SKM-1 treated with dmso at 0.1 percent for 144 hours (cell line): ENCODE data around the gene FUT6.

Source experiments
- DNase-seq: peaks from one replicate; lab custom pipeline; 2025; ENCODE audit not compliant: unreplicated experiment; lab: John Stamatoyannopoulos, UW

FUT6 gene

DNA sequence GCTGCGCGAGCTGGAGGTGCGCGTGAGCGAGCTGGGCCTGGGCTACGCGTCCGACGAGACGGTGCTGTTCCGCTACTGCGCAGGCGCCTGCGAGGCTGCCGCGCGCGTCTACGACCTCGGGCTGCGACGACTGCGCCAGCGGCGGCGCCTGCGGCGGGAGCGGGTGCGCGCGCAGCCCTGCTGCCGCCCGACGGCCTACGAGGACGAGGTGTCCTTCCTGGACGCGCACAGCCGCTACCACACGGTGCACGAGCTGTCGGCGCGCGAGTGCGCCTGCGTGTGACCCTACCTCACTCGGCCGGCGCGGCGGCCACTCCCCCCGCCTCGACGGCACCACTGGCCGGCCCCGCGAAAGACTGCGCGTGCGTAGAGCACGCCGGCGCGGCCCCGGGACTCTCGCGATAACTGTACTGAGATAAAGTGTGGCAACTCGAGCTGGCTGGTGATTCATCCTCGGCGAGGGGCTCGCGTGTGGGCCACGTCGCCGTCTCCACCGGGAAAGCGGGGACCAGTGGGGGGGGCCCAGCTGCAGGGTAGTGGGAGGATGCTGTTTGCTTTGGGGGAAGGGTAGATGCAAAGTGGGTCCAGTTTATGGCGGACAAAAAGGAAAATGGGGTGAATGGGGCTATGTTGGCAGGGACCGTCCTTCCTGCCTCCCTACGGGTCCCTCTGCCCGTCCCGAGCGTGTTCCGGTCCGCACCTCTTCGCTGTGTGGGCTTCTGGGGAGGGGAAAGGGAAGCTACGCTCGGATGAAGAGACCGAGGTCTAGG lies 11.4 kb downstream of the FUT6 start:
- peak; percentile 97 for DNase-seq

DNA sequence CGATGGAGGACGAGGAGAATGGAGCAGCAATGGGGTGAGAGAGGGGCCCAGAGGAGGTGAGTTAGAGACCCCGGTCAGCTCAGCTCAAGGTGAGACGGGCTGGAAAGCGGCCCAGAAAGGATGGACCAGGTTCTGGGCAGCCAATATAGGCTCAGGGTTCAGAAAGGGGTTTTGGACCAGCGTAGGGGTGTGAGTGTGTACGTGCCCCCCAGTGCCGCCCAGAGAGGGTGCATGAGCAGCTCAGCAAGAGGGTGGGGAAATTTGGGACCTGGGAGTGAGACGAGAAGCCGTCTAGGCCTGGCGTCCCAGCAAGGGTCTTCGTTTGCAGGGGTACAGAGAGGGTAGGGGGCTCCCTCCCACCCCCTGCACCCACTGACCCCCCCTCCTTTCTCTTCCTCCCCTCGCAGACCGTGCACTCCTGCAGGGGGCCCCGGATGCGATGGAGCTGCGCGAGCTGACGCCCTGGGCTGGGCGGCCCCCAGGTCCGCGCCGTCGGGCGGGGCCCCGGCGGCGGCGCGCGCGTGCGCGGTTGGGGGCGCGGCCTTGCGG lies 12.1 kb downstream of the FUT6 start:
- no peak for DNase-seq

DNA sequence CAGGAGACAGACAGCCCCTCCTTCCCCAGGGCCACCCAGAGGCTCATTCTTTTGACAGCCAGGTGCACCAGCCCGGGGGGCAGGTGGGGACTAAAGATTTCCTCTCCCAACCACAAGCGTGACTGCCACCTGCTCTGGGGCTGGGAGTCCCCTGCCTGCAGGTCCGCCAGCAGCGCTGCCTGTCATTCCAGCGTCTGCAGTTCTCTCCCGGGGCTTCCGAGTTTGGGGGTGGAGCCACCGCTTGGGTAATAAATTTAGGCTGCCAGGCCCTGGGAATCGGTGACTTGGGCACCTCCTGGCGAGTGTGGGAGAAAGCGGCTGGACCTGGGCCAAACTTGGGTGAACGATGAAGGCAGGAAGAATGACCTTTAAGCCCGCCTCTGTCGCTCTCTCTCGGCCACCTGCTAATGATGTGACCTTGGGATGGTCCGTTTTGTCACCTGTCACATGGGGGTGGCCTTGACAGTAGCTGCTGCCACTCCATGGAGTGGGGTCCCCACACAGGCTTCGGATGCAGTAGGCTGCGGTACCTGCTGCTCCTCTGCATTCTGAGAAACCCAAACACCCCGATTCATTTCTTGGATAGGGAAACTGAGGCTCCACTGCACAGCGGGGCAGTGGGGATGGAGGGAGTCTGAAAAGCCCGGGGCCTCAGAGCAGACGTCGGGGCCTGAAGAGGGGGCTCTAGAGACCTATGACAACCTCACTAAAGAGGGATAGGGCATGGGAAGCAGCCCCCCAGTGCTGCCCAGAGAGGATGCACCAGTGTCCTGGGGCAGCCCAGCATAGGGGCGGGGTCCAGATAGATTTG lies 12.8 kb downstream of the FUT6 start:
- DNase-seq = no peak

DNA sequence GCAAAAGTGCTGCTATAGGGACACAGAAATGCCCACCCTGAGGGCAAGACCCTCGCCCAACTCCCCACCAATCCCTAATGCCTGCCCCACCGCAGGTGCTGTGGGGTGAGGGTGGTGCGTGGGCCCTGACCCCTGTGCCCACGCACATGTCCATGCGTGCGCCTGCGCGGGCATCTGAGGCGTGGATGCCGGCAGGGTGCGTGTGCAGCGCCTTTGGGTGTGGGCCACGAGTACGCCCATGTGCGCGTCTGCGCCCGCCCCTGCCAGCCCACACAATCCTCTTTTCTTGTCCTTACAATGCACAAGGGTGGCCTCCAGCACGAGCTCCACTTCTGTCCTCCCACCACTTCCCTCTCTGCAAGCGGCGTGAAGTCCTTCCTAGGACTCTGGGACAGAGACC lies 14.3 kb downstream of the FUT6 start:
- no peak for DNase-seq

DNA sequence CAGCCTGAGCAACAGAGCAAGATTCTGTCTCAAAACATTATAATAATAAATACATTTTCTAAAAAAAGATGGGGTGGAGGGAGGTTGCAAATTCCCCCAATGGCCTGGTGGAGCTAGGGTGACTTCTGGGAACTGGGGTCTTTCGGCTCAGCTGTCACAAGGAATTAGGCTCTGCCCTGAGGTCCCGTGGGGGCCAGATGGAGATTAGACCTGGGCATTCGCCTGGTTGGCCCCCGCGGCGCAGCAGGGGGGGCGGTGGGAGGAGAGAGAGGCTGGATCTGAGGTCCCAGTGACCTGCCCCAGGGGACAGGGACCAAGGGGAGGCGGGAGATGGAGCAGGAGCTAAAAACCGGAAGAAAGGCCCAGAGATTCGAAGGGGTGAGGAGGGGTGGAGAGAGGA lies 14.8 kb downstream of the FUT6 start:
- no peak for DNase-seq

DNA sequence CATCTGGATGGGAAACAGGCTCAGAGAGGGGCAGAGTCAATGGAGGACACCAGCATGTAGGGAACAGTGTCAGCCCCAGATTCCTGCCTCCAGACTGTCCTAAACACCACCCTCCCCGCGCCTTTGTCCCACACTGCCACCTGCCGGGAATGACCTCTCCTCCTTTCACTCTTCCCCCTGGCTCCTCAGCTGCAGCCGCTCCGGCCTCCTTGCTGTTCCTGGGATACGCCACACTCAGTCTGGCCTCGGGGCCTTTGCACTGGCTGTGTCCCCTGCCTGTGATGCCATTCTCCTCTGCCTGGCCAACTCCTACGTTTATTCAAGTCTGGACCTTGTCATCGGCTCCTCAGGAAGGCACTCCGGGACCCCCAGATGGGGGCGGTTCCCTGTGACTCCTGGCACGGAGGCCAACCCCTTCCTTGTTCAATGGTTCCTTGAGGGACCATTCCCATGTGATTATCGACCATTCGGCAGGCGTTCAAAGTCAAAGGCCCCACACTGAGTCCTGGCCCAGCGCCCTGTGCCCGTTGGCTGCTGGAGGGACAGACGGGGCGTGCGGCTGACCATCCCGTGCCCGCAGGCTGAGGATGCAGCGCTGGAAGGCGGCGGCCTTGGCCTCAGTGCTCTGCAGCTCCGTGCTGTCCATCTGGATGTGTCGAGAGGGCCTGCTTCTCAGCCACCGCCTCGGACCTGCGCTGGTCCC lies 15.8 kb downstream of the FUT6 start:
- DNase-seq = no peak

DNA sequence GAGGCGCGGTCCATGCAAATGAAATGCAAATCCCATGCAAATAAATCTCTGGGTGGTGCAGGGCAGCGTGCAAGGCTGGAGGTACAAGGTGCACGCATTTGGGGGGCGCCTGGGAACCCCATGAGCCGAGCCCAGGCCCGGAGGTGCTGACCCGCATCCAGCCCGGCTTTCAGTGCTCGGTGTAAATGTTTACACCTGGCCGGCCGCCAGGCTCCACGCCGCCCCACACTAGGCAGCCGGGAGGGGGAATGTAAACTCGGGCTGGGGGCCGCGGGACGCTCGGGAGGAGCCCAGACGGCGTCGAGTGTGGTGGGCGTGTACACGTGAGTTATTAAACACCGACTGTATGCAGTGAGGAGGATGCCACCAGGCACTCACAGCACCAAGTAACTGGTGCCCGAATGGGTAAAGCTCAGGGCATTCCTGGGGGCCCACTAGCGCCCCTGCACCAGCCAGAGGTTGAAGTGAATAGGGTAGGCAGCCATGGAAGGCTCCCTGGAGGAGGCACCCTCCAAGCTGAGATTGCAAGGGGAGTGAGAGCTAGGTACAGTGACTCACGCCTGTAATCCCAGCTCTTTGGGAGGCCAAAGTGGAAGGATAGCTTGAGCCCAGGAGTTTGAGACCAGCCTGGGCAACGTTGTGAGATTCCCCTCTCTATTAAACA lies 17.2 kb downstream of the FUT6 start:
- no peak for DNase-seq

DNA sequence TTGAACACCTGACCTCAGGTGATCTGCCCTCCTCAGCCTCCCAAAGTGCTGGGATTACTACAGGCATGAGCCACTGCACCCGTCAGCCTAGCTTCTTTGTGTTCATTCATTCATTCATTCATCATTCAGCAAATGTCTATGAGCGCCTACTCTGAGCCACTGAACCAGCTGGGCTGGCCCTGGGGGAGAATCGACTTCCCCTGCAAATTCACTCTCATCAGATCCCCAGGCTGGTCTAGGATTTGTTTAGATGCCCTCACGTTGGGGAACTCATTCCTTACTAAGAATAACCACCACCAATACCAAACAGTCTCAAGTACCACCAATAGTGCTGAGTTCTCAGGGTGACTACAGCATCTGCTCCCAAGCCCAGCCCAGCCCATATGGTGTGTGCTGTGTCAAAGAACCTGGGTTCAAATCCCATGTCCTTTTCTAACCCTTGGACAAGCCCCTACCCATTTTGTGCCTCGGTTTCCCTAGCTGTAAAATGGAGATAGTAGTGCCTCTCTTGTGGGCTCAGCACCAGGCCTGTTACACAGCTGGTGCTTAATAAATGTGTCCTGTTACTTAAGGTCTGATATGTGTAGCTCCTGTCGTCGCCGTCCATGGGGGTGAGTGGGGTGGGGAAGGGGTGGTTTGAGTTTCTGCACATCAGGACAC lies 17.9 kb downstream of the FUT6 start:
- DNase-seq = no peak

DNA sequence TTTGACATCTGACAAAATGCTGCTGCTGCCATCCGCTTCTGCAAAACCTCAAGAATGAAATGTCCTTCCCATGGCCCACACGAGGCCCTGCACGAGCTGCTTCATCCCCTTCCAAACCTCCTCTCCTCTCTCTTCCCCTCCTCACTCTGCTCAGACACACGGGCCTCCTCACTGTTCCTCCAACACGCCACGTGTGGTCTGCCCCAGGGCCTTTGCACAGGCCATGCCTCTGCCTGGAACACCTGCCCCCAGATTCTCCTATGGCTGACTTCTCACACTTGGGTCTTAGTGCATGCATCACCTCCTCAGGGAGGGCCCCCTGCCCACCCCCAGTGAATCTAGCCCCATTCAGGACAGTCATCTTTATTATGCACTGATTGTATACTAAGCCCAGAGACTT lies 18.7 kb downstream of the FUT6 start:
- no peak for DNase-seq

DNA sequence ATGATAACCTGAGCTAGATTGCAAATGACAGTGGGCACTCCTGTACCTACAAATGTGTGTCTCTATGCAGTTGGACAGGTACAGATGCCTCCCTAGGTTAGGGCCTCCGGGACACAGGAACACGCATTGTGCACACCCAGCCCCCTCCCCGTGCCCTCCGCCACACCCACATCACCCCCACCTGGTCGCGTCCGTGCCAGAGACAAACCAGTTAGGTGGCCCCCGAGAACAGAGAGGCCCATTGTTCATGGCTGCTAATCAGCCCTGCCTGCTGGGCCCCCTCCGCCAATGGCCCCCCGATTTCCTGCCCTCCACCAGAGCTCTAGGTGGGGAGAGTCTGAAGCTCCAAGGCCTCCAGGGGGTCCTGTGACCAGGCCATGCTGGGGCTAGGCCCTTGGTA lies 20.9 kb downstream of the FUT6 start:
- no peak for DNase-seq

DNA sequence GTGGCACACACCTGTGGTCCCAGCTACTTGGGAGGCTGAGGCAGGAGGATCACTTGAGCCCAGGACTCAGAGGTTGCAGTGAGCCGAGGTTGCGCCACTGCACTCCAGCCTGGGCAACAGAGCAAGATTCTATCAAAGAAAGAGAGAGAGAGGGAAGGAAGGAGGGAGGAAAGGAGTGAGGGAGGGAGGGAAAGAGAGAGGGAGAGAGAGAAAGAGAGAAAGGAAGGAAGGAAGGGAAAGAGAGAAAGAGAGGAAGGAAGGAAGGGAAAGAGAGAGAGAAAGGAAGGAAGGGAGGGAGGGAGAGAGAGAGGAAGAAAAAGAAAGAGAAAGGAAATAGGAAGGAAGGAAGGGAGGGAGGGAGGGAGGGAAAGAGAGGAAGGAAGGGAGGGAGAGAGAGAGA lies 22.3 kb downstream of the FUT6 start:
- DNase-seq = no peak

DNA sequence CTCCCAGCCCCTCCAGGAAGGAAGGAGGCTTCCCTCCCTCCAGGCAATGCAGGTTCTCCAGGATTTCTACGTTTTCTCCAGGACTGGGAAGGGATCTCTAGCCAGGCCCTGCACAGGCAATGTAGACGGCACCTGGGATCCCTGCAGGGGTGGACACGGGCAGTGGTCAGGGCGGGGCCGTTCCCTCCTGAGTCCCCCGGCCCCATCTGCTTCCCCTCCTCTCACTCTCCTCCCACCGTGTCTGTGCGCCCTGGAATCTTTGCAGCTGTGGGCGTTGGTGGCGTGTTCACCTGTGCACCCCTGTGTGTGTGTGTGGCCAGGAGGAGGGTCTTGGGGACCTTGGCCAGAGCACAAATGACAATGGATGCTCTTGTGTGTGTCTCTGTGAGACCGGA lies 24.7 kb downstream of the FUT6 start:
- no peak for DNase-seq

DNA sequence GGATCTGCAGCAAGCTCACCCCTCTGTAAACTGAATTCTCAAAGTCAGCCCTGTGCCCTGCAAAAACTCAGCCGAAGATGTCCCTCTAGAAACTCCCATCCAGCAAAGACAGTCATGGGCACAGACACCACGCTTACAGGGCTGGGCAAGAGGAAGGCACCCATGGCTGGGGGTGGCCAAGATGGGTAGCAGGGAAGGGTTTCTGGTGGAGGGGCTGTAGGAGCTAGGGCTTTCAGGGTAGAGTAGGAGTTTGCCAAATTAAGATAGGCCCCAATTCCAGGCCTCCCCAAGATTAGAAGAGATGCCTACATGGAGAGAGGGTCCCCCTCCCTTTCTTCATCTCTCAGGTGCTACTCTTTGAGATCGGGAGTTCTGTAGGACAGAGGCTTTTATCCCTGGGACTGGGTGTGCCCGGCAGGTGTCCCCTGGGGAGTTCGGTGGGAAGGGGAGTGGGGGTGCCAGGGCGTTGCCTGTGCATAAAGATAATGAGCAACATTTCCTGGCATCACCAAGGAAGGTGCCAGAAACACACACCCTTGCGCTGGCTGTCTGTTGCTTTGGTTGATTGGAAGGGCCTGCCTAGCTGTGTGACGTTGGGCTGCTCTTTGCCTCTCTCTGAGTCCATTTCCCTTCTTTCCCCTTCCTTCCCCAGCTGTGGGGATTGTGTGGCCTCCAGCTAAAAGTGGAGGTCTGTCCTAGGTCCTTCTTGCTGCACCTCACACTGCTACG lies 25.2 kb downstream of the FUT6 start:
- no peak for DNase-seq

DNA sequence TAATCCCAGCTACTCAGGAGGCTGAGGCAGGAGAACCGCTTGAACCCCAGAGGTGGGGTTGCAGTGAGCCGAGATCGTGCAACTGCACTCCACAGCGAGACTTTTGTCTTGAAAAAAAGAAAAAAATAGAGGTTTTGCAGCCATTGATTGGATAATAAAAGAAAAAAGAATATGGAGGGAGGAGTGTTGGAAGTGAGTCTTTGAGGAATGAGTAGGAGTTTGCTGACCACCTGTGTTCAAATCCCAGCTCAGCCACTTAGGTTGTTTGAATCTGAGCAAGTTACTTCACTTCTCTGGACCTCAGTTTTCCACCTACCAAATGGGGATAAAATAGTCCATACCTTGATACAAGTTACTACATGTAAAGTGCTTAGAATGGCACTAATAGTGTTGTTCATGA lies 28.4 kb downstream of the FUT6 start:
- no peak for DNase-seq

DNA sequence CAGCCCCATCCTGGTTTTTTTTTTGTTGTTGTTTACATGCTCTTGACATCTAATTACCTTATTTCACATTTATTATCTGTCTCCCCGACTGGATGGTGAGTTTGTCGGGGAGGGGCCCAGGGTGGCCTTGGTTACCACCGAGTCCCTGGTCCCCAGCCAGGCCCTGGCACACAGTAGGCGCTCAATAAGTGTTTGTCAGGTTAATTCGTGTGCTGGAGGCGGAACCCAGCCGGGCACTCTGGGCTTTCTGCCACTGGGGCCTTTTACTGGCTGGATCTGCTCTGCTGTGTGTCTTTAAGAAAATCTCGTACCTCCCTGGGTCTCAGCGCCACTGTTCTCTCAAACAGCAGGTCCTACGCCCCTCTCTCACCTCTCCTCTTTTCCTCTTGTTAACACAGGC lies 30.0 kb downstream of the FUT6 start:
- DNase-seq = no peak

DNA sequence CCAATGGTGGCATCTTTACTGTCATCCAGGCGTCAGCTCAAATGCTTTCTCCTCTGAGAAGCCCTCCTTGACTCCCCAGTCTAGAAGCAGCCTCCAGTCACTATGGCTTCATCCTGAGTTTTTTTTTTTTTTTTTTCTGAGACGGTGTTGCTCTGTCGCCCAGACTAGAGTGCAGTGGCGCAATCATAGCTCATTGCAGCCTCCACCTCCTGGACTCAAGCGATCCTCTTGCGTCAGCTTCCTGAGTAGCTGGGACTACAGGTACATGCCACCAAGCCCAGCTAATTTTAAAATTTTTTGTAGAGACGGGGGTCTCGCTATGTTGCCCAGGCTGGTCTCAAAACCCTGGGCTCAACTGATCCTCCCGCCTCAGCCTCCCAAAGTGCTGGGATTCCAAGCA lies 30.4 kb downstream of the FUT6 start:
- peak; percentile 31 for DNase-seq

DNA sequence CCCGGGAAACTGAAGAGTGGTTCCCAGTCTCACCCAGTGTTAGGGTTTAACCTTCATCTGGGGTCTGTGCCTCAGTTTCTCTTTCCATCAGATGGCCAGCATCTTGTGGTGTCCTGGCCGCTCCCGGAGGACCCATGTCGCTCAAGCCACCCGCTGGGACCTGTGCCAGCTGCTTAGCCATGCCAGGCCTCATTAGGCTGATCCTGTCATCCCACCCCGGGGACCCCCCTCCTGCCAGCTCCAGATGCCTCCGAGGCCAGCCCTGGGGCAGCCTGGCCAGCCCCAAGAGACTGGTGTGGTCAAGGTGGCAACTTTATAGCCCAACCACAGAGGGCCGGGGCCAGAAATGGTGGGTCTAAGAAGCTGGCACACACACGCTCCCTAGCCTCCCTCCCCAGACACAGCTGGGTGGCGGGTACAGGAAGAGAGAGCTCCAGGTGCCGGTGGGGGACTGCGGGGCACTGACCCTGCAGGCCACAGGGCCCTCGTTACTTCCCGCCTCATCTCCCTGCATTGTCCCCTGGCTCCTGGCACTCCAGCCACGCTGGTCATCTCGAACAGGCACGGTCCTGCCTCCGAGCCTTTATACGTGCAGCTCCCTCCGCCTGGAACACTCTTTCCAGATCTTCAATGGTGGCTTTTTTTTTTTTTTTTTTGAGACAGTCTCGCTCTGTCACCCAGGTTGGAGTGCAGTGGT lies 31.2 kb downstream of the FUT6 start:
- no peak for DNase-seq

DNA sequence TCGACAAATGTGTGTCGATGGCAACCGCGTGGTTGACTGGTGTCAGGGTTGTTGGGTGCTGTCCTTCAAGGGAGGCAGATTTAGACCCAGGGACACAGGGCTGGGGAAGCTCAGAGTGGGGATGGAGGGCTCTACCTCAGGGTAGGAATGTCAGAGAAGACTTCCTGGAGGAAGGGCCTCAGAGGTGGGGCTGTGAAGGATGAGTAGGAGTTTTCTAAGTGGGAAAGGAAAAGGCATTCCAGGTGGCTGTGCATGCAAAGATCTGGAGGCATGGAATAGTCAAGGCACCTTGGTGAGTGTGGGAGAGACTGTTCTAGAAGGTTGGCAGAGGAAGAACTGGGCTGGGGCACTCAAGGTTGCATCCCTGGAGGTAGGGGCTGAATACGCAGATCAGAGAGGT lies 32.6 kb downstream of the FUT6 start:
- no peak for DNase-seq

DNA sequence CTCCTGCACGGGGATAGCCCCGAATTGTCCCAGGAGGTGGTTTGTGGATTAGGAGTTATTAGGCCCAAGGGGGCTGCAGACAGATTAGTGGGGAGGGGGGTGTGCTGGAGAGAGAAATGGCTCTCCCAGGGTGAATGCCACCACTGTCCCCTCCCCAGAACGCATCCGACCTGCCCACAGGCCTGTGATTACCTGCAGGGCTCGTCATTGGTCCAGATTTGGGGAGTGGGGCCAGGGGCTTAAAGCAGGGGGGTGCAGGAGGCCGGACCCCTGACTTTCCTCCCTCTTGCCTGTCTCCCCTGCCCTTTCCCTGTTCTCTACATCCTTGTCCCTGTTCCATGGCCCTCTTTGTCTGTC lies 33.4 kb downstream of the FUT6 start:
- DNase-seq = no peak
